ENCODE measurements around the gene STRIP1. TPM values are rescaled to one million over a fixed set of nuclear protein-coding genes. Genes with fewer than 3 reads are reported as not detected.

STRIP1 gene, protein sequence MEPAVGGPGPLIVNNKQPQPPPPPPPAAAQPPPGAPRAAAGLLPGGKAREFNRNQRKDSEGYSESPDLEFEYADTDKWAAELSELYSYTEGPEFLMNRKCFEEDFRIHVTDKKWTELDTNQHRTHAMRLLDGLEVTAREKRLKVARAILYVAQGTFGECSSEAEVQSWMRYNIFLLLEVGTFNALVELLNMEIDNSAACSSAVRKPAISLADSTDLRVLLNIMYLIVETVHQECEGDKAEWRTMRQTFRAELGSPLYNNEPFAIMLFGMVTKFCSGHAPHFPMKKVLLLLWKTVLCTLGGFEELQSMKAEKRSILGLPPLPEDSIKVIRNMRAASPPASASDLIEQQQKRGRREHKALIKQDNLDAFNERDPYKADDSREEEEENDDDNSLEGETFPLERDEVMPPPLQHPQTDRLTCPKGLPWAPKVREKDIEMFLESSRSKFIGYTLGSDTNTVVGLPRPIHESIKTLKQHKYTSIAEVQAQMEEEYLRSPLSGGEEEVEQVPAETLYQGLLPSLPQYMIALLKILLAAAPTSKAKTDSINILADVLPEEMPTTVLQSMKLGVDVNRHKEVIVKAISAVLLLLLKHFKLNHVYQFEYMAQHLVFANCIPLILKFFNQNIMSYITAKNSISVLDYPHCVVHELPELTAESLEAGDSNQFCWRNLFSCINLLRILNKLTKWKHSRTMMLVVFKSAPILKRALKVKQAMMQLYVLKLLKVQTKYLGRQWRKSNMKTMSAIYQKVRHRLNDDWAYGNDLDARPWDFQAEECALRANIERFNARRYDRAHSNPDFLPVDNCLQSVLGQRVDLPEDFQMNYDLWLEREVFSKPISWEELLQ
- polyA plus RNA-seq (2011; rRNA removed) (31.3 and 36.2 TPM in 2 replicates), polyA minus RNA-seq (2011; rRNA and poly(A)+ RNA removed) (53.4 and 61.7 TPM in 2 replicates)

DNA sequence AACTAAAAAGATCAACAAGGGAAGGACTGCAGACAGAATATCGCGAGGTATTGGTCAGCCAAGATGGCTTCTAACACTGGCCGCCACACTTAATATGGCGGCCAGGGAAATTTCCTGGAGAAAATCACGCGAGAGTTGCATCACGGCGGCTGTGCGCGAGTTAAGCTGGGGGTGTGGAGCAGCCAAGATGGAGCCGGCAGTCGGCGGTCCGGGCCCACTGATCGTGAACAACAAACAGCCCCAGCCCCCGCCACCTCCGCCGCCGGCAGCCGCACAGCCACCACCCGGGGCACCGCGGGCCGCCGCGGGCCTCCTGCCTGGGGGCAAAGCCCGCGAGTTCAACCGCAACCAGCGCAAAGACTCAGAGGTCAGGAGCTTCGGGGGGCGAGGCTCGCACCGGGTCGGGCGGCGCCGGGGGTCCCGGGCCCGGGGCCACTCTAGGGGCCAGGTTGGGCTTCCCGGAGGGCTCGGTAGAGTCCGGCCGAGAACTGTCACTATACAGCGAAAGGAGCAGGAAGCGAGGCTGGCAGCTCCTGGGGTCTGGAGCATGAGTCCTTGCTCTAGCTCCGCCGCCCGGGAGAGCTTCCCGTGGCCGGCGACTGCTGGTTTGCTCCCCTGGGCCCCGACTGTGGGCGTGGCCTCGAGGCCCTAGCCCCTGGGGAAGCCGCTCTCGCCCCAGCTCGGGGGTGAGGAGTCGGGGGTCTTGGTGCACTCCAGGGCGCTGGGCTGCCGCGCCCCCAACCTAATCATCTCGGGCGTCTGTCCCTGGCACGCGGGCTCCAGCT is at the start of gene STRIP1:
Gene STRIP1, plus strand, starts transcription at position 174 of the 785 bp plus-strand sequence. Its CDS starts 14 bp downstream, at position 188.
- H3K27ac ChIP-seq (ENCODE audit: low read depth, low read length): peak within 1 kb of the TSS; percentile 54
- peak; percentile 95 for DNase-seq (ENCODE audit: low read depth, low spot score)
- H3K4me3 ChIP-seq (ENCODE audit: low read depth, low read length): peak within 1 kb of the TSS; percentile 81
- TF ChIP-seq, protein P1, sequence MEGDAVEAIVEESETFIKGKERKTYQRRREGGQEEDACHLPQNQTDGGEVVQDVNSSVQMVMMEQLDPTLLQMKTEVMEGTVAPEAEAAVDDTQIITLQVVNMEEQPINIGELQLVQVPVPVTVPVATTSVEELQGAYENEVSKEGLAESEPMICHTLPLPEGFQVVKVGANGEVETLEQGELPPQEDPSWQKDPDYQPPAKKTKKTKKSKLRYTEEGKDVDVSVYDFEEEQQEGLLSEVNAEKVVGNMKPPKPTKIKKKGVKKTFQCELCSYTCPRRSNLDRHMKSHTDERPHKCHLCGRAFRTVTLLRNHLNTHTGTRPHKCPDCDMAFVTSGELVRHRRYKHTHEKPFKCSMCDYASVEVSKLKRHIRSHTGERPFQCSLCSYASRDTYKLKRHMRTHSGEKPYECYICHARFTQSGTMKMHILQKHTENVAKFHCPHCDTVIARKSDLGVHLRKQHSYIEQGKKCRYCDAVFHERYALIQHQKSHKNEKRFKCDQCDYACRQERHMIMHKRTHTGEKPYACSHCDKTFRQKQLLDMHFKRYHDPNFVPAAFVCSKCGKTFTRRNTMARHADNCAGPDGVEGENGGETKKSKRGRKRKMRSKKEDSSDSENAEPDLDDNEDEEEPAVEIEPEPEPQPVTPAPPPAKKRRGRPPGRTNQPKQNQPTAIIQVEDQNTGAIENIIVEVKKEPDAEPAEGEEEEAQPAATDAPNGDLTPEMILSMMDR (IDR thresholded peaks at IDR 0.05; ENCODE audit: low read depth, low read length): no peak
- no peaks in the 10 kb centered on the region for H3K27me3 ChIP-seq (ENCODE audit: control insufficient read depth, insufficient read depth, low read length)
- CTCF ChIA-PET: interaction anchor here (0.7 to 2.6 kb wide), 5 partner anchors 18 to 257 kb away, joined by 3 to 16 read pairs (median 4); no protein-coding TSS in a partner anchor
- no peaks in the 10 kb centered on the region for H3K9me3 ChIP-seq (ENCODE audit: control insufficient read depth, insufficient read depth, low read length)
- POLR2A ChIA-PET: interaction anchor here (0.7 to 1.6 kb wide), 6 partner anchors 11 to 486 kb away, joined by 3 to 11 read pairs (median 4); partner anchors contain the start of genes AHCYL1, GNAI3 and RBM15

DNA sequence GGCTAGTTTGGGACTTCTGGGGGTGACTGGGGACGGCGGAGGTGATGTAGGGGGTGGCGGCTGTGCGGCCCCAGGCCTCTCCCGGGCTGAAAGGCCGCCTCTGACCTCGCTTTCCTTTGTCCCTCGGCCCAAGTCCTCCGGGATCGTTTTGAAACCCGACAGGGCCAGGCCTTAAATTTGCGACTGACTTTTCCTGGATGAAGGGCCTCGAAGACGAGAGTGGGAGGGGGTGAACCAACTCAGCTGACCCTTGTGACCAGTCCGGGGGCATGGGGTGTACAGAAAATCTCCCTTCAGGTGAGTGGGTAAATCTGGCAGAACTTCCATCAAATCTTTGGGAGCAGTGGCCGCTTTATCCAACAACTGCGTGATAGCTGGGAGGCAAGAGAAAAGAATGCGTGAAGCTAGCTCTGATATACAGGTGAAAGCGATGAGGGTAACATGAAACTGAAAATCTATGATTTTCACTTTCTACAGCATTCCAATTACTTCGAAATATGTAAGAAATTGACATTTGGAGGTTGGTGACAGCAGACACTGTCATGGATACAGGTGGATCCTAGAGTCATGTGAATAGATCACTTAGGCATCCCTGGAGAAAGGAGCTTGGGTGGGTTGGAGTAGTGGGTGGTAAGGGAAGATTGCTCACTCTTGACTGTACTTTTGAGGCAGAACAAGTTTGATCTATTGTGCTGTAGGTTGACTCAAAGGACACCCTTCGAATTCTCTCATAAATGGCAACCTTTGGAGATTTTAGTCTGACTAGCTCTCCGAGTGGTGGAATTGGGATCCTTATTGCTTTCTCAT is 49.0 kb upstream of the STRIP1 start:
- POLR2A ChIA-PET: interaction anchor here (0.5 to 2.9 kb wide), 17 partner anchors 9 to 439 kb away, joined by 3 to 20 read pairs (median 7); partner anchors contain the start of genes GNAI3 and STRIP1

DNA sequence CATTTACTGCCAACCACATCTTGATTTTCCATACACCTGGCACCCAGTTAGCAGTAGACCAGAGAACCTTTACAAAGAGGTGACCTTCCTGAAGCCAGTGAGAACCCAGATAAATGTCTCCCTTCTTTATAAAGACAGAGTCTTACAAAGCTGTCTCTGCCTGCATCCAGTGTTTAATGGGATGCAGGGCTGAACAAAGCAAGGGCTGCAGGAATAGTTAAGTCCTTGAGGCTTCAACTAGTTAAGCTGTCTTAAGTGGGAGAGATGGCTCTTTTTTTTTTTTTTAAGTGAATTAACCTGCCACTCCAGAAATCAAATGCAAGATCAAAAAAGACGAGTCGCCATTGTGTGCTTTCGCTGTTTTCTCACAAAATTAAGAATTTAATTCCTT is 48.4 kb upstream of the STRIP1 start:
- no peak for DNase-seq (ENCODE audit: low read depth, low spot score)
- ChIA-PET CTCF (interaction anchor here (0.8 to 15.3 kb wide), 6 partner anchors 11 to 345 kb away, joined by 4 to 535 read pairs (median 28); no protein-coding TSS in a partner anchor), POLR2A (interaction anchor here (0.5 to 2.9 kb wide), 10 partner anchors 8 to 212 kb away, joined by 3 to 20 read pairs (median 9); partner anchors contain the start of gene STRIP1)
- TF ChIP-seq, protein P1 (IDR thresholded peaks at IDR 0.05; ENCODE audit: low read depth, low read length): no peak
- Histone ChIP-seq H3K27me3 (ENCODE audit: control insufficient read depth, insufficient read depth, low read length) (no peaks in the 10 kb centered on the region), H3K4me3 (ENCODE audit: low read depth, low read length) (peak overlapping the region; percentile 86), H3K27ac (ENCODE audit: low read depth, low read length) (peak overlapping the region; percentile 95), H3K9me3 (ENCODE audit: control insufficient read depth, insufficient read depth, low read length) (peaks cover 3% of the 10 kb centered on the region; the same call in 1 of the 2 replicates)

More for the DNA sequence above, 49.0 kb upstream of the STRIP1 start:
- Histone ChIP-seq H3K27me3 (ENCODE audit: control insufficient read depth, insufficient read depth, low read length) (no peaks in the 10 kb centered on the region), H3K27ac (ENCODE audit: low read depth, low read length) (peak overlapping the region; percentile 95), H3K9me3 (ENCODE audit: control insufficient read depth, insufficient read depth, low read length) (peaks cover 3% of the 10 kb centered on the region; the same call in 1 of the 2 replicates), H3K4me3 (ENCODE audit: low read depth, low read length) (peak overlapping the region; percentile 86)
- CTCF ChIA-PET: interaction anchor here (0.6 to 15.3 kb wide), 36 partner anchors 8 to 439 kb away, joined by 3 to 535 read pairs (median 6); partner anchors contain the start of gene GSTM4
- no peak for DNase-seq (ENCODE audit: low read depth, low spot score)
- TF ChIP-seq, protein P1 (IDR thresholded peaks at IDR 0.05; ENCODE audit: low read depth, low read length): no peak

DNA sequence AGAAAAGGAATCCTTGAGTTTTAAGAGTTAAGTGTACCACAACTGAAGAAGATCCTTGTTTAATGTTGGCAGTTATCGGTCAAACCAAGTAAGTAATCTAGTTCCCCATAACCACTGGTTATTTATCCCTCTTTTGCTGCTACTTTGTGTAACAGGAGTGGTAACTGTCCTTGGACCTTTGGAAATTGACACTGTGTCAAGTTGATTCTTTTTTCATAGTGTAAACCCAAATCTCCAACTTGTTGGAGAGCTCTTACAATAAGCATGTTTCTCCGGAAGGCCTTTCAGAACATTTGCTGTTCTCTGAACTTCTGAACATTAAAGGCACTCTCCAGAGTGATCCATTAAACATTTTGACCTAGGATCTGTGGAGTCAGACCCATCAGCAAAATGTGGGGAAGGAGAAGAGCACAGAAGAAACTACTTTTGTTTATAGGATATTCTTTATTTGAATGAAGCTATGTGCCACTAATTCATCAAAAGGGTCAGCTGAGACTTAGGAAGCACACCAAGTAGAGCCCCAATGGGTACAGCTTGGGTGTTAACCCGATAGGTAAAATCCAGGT is 46.0 kb upstream of the STRIP1 start:
- TF ChIP-seq, protein P1 (IDR thresholded peaks at IDR 0.05; ENCODE audit: low read depth, low read length): no peak
- no peak overlapping the region for H3K4me3 ChIP-seq (ENCODE audit: low read depth, low read length)
- DNase-seq (ENCODE audit: low read depth, low spot score): no peak
- H3K27me3 ChIP-seq (ENCODE audit: control insufficient read depth, insufficient read depth, low read length): no peaks in the 10 kb centered on the region
- ChIA-PET POLR2A (no interaction called here), CTCF (interaction anchor here (1.1 to 15.3 kb wide), 4 partner anchors 41 to 348 kb away, joined by 3 to 535 read pairs (median 3); no protein-coding TSS in a partner anchor)
- H3K9me3 ChIP-seq (ENCODE audit: control insufficient read depth, insufficient read depth, low read length): peaks cover 3% of the 10 kb centered on the region; the same call in 1 of the 2 replicates
- H3K27ac ChIP-seq (ENCODE audit: low read depth, low read length): no peak overlapping the region
